ENCODE data around the gene CCDC186. TPM values are rescaled to one million over a fixed set of nuclear protein-coding genes. Genes with fewer than 3 reads are reported as not detected.
A peak's percentile ranks its signal among the peaks of the same experiment; 100 is the strongest.

CCDC186 gene
- total and polyA plus RNA-seq, 2 of the 8 experiments (the other 6 are each of a cell fraction or from before 2014, with no cell fraction given): 3.0 to 30.3 TPM

DNA sequence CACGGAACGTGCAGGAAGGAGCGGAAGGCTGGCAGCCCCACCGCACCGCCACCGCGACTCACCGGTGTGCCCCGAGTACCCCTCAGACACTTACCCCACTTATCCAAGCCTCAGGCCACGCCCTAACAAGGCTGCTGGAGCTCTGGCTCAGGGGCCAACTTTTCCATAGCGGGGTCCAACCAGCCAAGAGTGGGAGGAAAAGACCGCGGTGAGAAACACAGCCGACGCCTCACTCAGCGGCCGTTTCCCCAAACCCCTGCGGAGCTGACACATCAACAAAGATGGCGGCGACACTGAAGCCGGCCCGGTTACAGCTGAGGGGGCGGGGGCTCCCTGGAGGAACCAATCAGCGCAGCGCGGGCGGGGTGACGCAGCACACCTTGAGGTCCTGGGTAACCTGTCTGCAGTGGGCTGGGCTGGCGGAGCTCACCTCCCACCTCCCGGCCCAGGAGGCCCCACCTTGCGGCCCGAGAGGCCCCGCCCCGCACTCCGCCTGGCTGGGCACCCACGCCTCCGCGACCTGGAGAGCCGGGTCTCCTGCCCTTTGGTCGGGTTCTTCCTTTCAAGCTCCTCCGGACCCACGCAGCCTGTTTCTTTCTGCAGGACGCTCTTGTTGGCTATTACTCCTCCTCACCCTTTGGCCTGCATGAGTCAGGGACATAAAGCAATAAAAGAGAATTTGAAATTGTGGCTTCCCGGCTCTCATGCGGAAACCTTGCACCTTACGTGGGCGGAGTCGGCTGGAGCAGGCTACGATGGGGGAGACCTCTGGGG lies at the start of gene CCDC186 (continued):
- TF ChIP-seq SUZ12 (IDR thresholded peaks at IDR 0.05; ENCODE audit: low read length): no peak
- no peak for TF ChIP-seq SIRT6 (IDR thresholded peaks at IDR 0.05; ENCODE audit: low read length)
- TF ChIP-seq KDM4A (IDR thresholded peaks at IDR 0.05; ENCODE audit: low read depth, low read length, severe bottlenecking): peak; percentile 72
- TF ChIP-seq CHD1 (IDR thresholded peaks at IDR 0.05; ENCODE audit: low read depth, low read length): no peak
- peak; percentile 96 for TF ChIP-seq YY1 (IDR thresholded peaks at IDR 0.05; ENCODE audit: low read depth, low read length)
- TF ChIP-seq GABPA (IDR thresholded peaks at IDR 0.05; ENCODE audit: borderline replicate concordance, insufficient read depth, low read length): no peak
- TF ChIP-seq, protein P1, sequence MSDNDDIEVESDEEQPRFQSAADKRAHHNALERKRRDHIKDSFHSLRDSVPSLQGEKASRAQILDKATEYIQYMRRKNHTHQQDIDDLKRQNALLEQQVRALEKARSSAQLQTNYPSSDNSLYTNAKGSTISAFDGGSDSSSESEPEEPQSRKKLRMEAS (IDR thresholded peaks at IDR 0.05): peak; percentile 65; the same call in 1 of the 2 replicates
- no peak for TF ChIP-seq NANOG (IDR thresholded peaks at IDR 0.05; ENCODE audit: insufficient read depth, low read depth, low read length, poor library complexity, severe bottlenecking)
- TF ChIP-seq FOSL1 (IDR thresholded peaks at IDR 0.05; ENCODE audit: insufficient read depth, low read depth, low read length): no peak
- peak; percentile 54; the same call in 1 of the 2 replicates for TF ChIP-seq SP1 (IDR thresholded peaks at IDR 0.05; ENCODE audit: low read depth, low read length)
- no peak for TF ChIP-seq SIX5 (IDR thresholded peaks at IDR 0.05; ENCODE audit: low read depth, low read length)
- TF ChIP-seq HDAC6 (IDR thresholded peaks at IDR 0.05; ENCODE audit: low read depth, low read length): no peak
- TF ChIP-seq CBX5 (IDR thresholded peaks at IDR 0.05; ENCODE audit: low read depth, low read length): no peak
- TF ChIP-seq SIN3A (conservative IDR thresholded peaks at IDR 0.05 in 1 of 2, IDR thresholded peaks at IDR 0.05 in 1 of 2; ENCODE audit: low read depth in 1 of 2, low read length in 2 of 2): peak in 1 of 2 experiments; percentile 91; a peak in 2 of 4 replicates
- TF ChIP-seq, protein P2, sequence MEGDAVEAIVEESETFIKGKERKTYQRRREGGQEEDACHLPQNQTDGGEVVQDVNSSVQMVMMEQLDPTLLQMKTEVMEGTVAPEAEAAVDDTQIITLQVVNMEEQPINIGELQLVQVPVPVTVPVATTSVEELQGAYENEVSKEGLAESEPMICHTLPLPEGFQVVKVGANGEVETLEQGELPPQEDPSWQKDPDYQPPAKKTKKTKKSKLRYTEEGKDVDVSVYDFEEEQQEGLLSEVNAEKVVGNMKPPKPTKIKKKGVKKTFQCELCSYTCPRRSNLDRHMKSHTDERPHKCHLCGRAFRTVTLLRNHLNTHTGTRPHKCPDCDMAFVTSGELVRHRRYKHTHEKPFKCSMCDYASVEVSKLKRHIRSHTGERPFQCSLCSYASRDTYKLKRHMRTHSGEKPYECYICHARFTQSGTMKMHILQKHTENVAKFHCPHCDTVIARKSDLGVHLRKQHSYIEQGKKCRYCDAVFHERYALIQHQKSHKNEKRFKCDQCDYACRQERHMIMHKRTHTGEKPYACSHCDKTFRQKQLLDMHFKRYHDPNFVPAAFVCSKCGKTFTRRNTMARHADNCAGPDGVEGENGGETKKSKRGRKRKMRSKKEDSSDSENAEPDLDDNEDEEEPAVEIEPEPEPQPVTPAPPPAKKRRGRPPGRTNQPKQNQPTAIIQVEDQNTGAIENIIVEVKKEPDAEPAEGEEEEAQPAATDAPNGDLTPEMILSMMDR (IDR thresholded peaks at IDR 0.05; ENCODE audit: control extremely low read depth in 1 of 3, insufficient read depth in 1 of 3, low read depth in 1 of 3, low read length in 3 of 3): no peak
- TF ChIP-seq RFX5 (IDR thresholded peaks at IDR 0.05; ENCODE audit: borderline replicate concordance, low read depth, low read length): no peak
- TF ChIP-seq RAD21 (IDR thresholded peaks at IDR 0.05 in 1 of 2, conservative IDR thresholded peaks at IDR 0.05 in 1 of 2; ENCODE audit: low read depth in 2 of 2, low read length in 2 of 2): no peak
- TF ChIP-seq TCF12 (IDR thresholded peaks at IDR 0.05; ENCODE audit: low read depth, low read length): no peak
- TF ChIP-seq BCL11A (IDR thresholded peaks at IDR 0.05; ENCODE audit: low read depth in 2 of 2, low read length in 2 of 2): no peak
- TF ChIP-seq POLR2AphosphoS5 (IDR thresholded peaks at IDR 0.05; ENCODE audit: low read depth, low read length): peak; percentile 64; the same call in 1 of the 2 replicates
- no peak for TF ChIP-seq MAFK (IDR thresholded peaks at IDR 0.05; ENCODE audit: low read depth, low read length)
